Measurements from ENCODE around the gene PTPN4. TPM values are rescaled to one million over a fixed set of nuclear protein-coding genes. Genes with fewer than 3 reads are reported as not detected.

The PTPN4 gene
- total RNA-seq, 1 donor from 2014 or later: 35.9 TPM

GRCh38 chr2:120032297-120032696 lies 272.6 kb downstream of the PTPN4 start:
- DNase-seq (ENCODE audit: low spot score in 2 of 2): no peak
- Histone ChIP-seq H3K4me1 (no peaks in the 10 kb centered on the region), H3K9me3 (no peaks in the 10 kb centered on the region), H3K27ac (no peak overlapping the region), H3K27me3 (no peaks in the 10 kb centered on the region), H3K36me3 (no peaks in the 10 kb centered on the region), H3K4me3 (no peak overlapping the region)
- intact Hi-C loops (cut with DNase I): no loop called here
- TF ChIP-seq CTCF (IDR thresholded peaks at IDR 0.05): no peak

Other genes starting within 250 kb of the PTPN4 start
- gene SCTR, start 235.4 kb upstream of the PTPN4 start, total RNA-seq: not detected
- gene CFAP221, start 215.5 kb upstream of the PTPN4 start, total RNA-seq: not detected
- not detected for gene TMEM177, start 80.7 kb upstream of the PTPN4 start, total RNA-seq

Data from ascending aorta (tissue), 2 donors.